GM18867 (cell line): Measurements from ENCODE around the gene CEACAM18.
"Not testable (repeated sequence)": the region's sequence is repeated elsewhere in the genome, so short reads cannot be mapped to it uniquely, and the experiment has no call there.

Source experiments
- ATAC-seq: cut with Tn5 transposase; IDR thresholded peaks from one replicate; pipeline ENCODE4 v1.9.1; 2021; ENCODE audit warnings: mild to moderate bottlenecking, moderate library complexity; ENCODE audit not compliant: unreplicated experiment

The CEACAM18 gene

DNA sequence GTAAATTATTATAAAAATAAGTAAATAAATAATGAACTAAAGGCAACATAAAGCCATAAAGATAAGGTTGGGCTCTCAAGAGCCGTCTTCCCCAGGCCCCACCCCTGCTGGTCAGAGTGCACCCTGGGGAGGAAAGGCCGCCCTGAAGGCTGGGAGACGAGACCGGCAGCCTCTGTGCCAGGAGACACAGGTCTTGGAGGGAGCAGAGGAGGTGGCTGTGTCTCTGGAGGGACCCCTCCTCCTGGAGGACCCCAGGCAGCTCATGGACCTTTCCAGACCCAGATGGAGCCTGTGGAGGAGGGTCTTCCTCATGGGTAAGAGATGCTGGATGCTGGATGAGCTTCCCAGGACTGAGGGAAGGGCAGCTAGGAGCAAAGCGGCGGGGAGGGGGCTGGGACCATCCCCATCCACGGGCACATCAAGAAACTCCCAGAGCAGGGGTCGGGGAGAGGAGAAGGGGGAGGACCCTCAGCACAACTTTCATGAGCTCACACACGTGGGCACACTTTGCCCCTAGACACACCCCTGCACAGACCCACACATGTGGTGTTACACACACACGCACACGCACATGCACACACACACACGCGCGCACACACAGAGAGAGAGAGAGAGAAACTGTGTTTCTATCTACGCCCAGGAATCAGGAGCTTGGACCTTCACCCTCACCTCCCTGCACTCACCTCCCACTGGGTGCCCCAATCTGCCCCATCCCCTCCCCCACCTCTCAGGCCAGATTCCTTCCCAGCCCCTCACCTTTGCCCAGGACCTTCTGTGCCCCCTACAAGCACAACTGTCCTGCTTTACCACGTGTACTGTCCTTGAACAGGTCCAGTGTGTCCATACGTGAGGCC is at the start of gene CEACAM18:
Gene CEACAM18 (plus strand): TSS at position 159 of the 854 bp plus-strand sequence.
- ATAC-seq, result no peak

DNA sequence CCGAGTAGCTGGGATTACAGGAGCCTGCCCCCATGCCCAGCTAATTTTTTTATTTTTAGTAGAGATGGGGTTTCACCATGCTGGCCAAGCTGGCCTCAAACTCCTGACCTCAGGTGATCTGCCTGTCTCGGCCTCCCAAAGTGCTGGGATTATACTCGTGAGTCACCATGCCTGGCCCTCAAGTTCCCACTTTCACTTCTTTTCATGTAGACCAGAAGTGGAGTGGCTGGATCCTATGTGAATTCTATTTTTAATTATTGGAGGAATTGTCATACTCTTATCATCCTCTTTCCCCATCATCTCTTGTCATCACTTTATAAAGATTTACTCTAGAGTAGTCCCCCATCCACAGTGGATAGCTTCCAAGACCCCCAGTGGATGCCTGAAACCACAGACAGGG is 48.1 kb upstream of the CEACAM18 start:
- ATAC-seq, result no peak

DNA sequence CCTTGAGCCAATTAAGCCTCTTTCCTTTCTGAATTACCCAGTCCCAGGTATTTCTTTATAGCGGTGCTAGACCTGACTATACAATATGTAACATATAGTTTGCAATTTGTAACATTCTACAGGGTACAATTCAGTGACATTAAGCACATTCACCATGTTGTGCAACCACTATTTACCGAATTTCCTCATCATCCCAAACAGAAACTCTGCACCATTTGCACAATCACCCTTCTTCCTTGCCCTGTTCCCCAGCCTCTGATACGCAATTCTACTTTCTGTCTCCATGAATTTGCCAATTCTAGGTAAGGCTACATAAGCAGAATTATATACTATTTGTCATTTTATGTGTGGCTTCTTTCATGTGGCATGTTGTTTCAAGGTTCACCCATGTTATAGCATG is 47.2 kb upstream of the CEACAM18 start:
- ATAC-seq, result no peak

GRCh38 chr19:51433043-51433442 is 45.3 kb upstream of the CEACAM18 start:
- ATAC-seq, result no peak

DNA sequence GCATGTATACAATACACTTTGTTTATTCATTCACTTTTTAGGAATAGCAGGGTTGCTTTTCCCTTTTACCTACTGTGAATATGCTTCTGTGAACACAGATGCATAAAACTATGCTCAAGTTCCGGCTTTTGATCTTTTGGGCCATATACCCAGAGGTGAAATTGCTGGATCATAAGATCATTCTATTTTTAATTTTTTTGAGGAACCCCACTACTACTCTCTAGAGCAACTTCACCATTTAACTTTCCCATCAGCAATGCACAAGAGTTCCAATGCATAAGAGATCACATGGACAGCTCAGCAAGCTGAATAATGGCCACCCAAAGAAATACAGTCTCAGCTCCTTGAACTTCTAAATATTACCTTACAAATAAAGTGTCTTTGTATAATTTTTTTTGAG is 43.9 kb upstream of the CEACAM18 start:
- ATAC-seq, result no peak

- ATAC-seq, result no peak
These were observed 39.3 kb upstream of the CEACAM18 start for GRCh38 chr19:51439021-51439465.

DNA sequence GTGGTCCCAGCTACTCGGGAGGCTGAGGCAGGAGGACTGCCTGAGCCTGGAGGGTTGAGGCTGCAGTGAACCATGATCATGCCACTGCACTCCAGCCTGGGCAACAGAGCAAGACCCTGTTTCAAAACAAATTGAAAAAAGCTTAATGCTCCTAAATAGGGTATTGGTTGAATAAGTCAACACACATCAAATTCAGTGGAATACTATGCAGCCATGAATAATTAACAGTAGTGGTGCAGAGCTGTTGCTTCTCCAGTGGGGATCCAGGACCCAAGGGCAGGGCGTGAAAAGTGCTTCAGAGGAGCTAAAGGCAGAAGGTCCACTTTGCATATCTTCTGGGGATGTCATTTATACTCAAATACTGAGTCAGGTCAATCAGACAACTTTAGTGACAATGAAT is 38.3 kb upstream of the CEACAM18 start:
- ATAC-seq, result no peak

- ATAC-seq, result no peak
These were observed 37.4 kb upstream of the CEACAM18 start for GRCh38 chr19:51440846-51441409.

GRCh38 chr19:51441410-51442390 is 36.6 kb upstream of the CEACAM18 start:
- ATAC-seq, result peak; percentile 94

- ATAC-seq, result not testable (repeated sequence)
These were observed 30.8 kb upstream of the CEACAM18 start for GRCh38 chr19:51447510-51447909.

GRCh38 chr19:51448011-51448410 is 30.3 kb upstream of the CEACAM18 start:
- ATAC-seq, result no peak

DNA sequence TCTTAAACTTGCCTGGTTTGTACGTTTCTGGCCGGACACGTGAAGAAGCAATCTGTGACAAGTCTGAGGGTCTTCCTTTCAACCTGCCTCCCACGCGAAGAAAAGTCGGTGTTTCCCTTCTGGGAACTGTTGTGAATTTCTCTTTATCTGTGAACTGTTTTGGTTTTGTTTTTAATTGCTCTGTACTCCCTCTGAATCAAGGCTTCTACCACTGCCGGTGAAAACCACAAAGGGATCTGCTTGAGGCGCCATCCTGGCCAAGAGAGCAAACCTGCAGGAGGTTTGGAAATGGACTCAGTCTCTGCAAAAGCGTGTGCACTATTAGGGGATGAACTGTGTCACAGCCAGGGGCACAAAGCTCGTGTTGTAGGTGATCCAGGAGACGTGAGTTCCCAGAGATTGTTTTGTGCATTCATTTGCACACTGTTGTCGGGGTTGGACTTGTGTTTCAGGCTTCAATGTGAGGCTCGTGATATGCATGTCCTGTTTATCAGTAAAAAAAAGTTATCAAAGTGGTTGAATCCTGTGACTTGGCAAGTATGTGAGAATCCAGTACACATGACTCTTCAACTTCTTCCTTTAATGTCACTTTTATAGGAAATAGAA is 29.8 kb upstream of the CEACAM18 start:
- ATAC-seq, result no peak

- no peak for ATAC-seq
These were observed 27.5 kb upstream of the CEACAM18 start for GRCh38 chr19:51450730-51451307.

- ATAC-seq, result no peak
These were observed 21.6 kb upstream of the CEACAM18 start for GRCh38 chr19:51456541-51457290.

GRCh38 chr19:51457351-51458013 is 20.9 kb upstream of the CEACAM18 start:
- ATAC-seq, result no peak

- ATAC-seq, result no peak
These were observed 20.2 kb upstream of the CEACAM18 start, which contains the start of gene SIGLEC8 for GRCh38 chr19:51458051-51458645. TSS of gene SIGLEC8 (minus strand) at chr19:51458454. CDS start at chr19:51458387, 67 bp downstream.

- no peak for ATAC-seq
These were observed 19.3 kb upstream of the CEACAM18 start for GRCh38 chr19:51458899-51459505.
